Vagina (tissue), 2 donors: ENCODE results near the gene GPRC5C. TPM values are rescaled to one million over a fixed set of nuclear protein-coding genes. Genes with fewer than 3 reads are reported as not detected.

ENCODE experiments used
- DNase-seq, 2 donors: peaks; one replicate each; pipeline ENCODE4 v3.0.0-alpha.2; 2017; ENCODE audit errors: extremely low spot score in 2 of 2
- H3K27ac ChIP-seq: fragments of 200-600 bp; sonication (generic); one replicate; pipeline ENCODE4 v1.5.1; 2019
- H3K27me3 ChIP-seq: fragments of 200-600 bp; sonication (generic); one replicate; pipeline ENCODE4 v1.5.1; 2019
- H3K36me3 ChIP-seq, 2 donors: fragments of 200-600 bp; sonication (generic); one replicate each; pipeline ENCODE4 v1.5.1; 2017 to 2019
- H3K4me1 ChIP-seq: fragments of 200-600 bp; sonication (generic); one replicate; pipeline ENCODE4 v1.5.1; 2019
- H3K4me3 ChIP-seq, 2 donors: fragments of 200-600 bp; sonication (generic); 1 replicate in 1 of 2; 2 replicates in 1 of 2; pipeline ENCODE4 v1.5.1; 2016 to 2019
- H3K9me3 ChIP-seq: fragments of 200-600 bp; sonication (generic); one replicate; pipeline ENCODE4 v1.5.1; 2019
- CTCF ChIP-seq, 3 experiments: fragments of 450-650 bp in 2 of 3; fragments of 200-600 bp in 1 of 3; sonication (generic) in 1 of 3; IDR thresholded peaks; one replicate each; pipeline ENCODE4 v1.5.1; 2017 to 2019; ENCODE audit warnings: antibody characterized with exemption in 3 of 3, mild to moderate bottlenecking in 2 of 3, moderate library complexity in 2 of 3
- POLR2A ChIP-seq, 2 donors: fragments of 450-650 bp; IDR thresholded peaks; one replicate each; pipeline ENCODE4 v1.6.1; 2017; ENCODE audit warnings: antibody characterized with exemption in 2 of 2, mild to moderate bottlenecking in 2 of 2, moderate library complexity in 2 of 2
- POLR2AphosphoS5 ChIP-seq, 2 donors: sonication (generic); formaldehyde crosslinking; IDR thresholded peaks; one replicate each; pipeline ENCODE4 v1.9.0; 2017; ENCODE audit warnings: antibody characterized with exemption in 2 of 2, mild to moderate bottlenecking in 2 of 2, low read depth in 1 of 2; ENCODE audit not compliant: insufficient read depth in 1 of 2
- intact Hi-C: fragments of 100-400 bp; cut with DNase I; formaldehyde crosslinking; loops from one replicate; pipeline ENCODE4 v1.15.1; 2023
- total RNA-seq: library from RNA; depleted of rRNA; stranded (reverse); fragments of >200 nt; gene quantifications from one replicate; pipeline ENCODE4 v1.2.3, GENCODE V29; 2016

GPRC5C gene
- total RNA-seq, 1 donor from 2014 or later: 27.5 TPM

GRCh38 chr17:74387365-74388218 lies 44.3 kb upstream of the GPRC5C start:
- no peaks in the 10 kb centered on the region for H3K36me3 ChIP-seq
- H3K4me1 ChIP-seq: no peaks in the 10 kb centered on the region
- intact Hi-C loops: no loop called here
- TF ChIP-seq POLR2AphosphoS5 (IDR thresholded peaks at IDR 0.05; ENCODE audit: insufficient read depth in 1 of 2, low read depth in 1 of 2) (no peak), POLR2A (IDR thresholded peaks at IDR 0.05) (no peak), CTCF (IDR thresholded peaks at IDR 0.05) (no peak)
- DNase-seq: no peak
- no peak overlapping the region for H3K27ac ChIP-seq
- no peak overlapping the region for H3K4me3 ChIP-seq
- H3K27me3 ChIP-seq: no peaks in the 10 kb centered on the region
- no peaks in the 10 kb centered on the region for H3K9me3 ChIP-seq

GRCh38 chr17:74389084-74389753 lies 42.7 kb upstream of the GPRC5C start:
- Histone ChIP-seq H3K4me3 (no peak overlapping the region), H3K4me1 (no peaks in the 10 kb centered on the region), H3K27ac (no peak overlapping the region), H3K36me3 (no peaks in the 10 kb centered on the region), H3K27me3 (no peaks in the 10 kb centered on the region), H3K9me3 (no peaks in the 10 kb centered on the region)
- intact Hi-C loops: no loop called here
- TF ChIP-seq CTCF (IDR thresholded peaks at IDR 0.05) (no peak), POLR2A (IDR thresholded peaks at IDR 0.05) (no peak), POLR2AphosphoS5 (IDR thresholded peaks at IDR 0.05; ENCODE audit: insufficient read depth in 1 of 2, low read depth in 1 of 2) (no peak)
- no peak for DNase-seq

GRCh38 chr17:74389937-74390679 lies 41.8 kb upstream of the GPRC5C start:
- intact Hi-C loops: no loop called here
- no peak overlapping the region for H3K4me3 ChIP-seq

More at GRCh38 chr17:74389937-74390679, 41.8 kb upstream of the GPRC5C start:
- Histone ChIP-seq H3K27me3 (no peaks in the 10 kb centered on the region), H3K4me1 (no peaks in the 10 kb centered on the region), H3K36me3 (no peaks in the 10 kb centered on the region), H3K27ac (no peak overlapping the region), H3K9me3 (no peaks in the 10 kb centered on the region)
- no peak for DNase-seq
- TF ChIP-seq POLR2A (IDR thresholded peaks at IDR 0.05) (no peak), POLR2AphosphoS5 (IDR thresholded peaks at IDR 0.05; ENCODE audit: insufficient read depth in 1 of 2, low read depth in 1 of 2) (no peak), CTCF (IDR thresholded peaks at IDR 0.05) (no peak)
